GM21447 (cell line): ENCODE measurements around the gene AKAP11.

Source experiments
- ATAC-seq: cut with Tn5 transposase; IDR thresholded peaks from one replicate; pipeline ENCODE4 v1.9.1; 2021; ENCODE audit not compliant: unreplicated experiment

Gene AKAP11

GRCh38 chr13:42329239-42329638 is 57.3 kb downstream of the AKAP11 start:
- no peak for ATAC-seq

GRCh38 chr13:42331009-42331408 is 59.1 kb downstream of the AKAP11 start:
- no peak for ATAC-seq

GRCh38 chr13:42333613-42334328 is 61.8 kb downstream of the AKAP11 start:
- no peak for ATAC-seq

GRCh38 chr13:42334329-42334706 is 62.4 kb downstream of the AKAP11 start:
- no peak for ATAC-seq

GRCh38 chr13:42337808-42338600 is 66.1 kb downstream of the AKAP11 start:
- ATAC-seq, result no peak

- peak; percentile 55 for ATAC-seq
Measured at GRCh38 chr13:42345367-42345766, 73.4 kb downstream of the AKAP11 start.

GRCh38 chr13:42348576-42348975 is 76.6 kb downstream of the AKAP11 start:
- ATAC-seq, result no peak

GRCh38 chr13:42350141-42350540 is 78.2 kb downstream of the AKAP11 start:
- ATAC-seq, result no peak

GRCh38 chr13:42354241-42355091 is 82.5 kb downstream of the AKAP11 start:
- ATAC-seq, result peak; percentile 77

- peak; percentile 24 for ATAC-seq
Measured at GRCh38 chr13:42355092-42355485, 83.1 kb downstream of the AKAP11 start.

- no peak for ATAC-seq
Measured at GRCh38 chr13:42355491-42356183, 83.7 kb downstream of the AKAP11 start.

- ATAC-seq, result no peak
Measured at GRCh38 chr13:42356184-42356575, 84.2 kb downstream of the AKAP11 start.

GRCh38 chr13:42360046-42360574 is 88.2 kb downstream of the AKAP11 start:
- ATAC-seq, result no peak

- no peak for ATAC-seq
Measured at GRCh38 chr13:42361701-42362100, 89.7 kb downstream of the AKAP11 start.

- no peak for ATAC-seq
Measured at GRCh38 chr13:42363941-42364612, 92.1 kb downstream of the AKAP11 start.

- no peak for ATAC-seq
Measured at GRCh38 chr13:42364613-42365000, 92.7 kb downstream of the AKAP11 start.

- no peak for ATAC-seq
Measured at GRCh38 chr13:42367831-42368230, 95.9 kb downstream of the AKAP11 start.

GRCh38 chr13:42369071-42369797 is 97.3 kb downstream of the AKAP11 start:
- no peak for ATAC-seq

GRCh38 chr13:42370229-42370628 is 98.3 kb downstream of the AKAP11 start:
- no peak for ATAC-seq
